Fibroblast of skin of left biceps (primary cell): Measurements from ENCODE around the gene FAM162B.
"Not testable (repeated sequence)": the region's sequence is repeated elsewhere in the genome, so short reads cannot be mapped to it uniquely, and the experiment has no call there.

ENCODE experiments used
- DNase-seq, 2 experiments: peaks; one replicate each; pipeline ENCODE4 v3.0.0-alpha.2; 2013; ENCODE audit warnings: low read depth in 2 of 2

Gene FAM162B

GRCh38 chr6:116764961-116765841 is at the start of gene FAM162B:
TSS of gene FAM162B (minus strand) at chr6:116765719. CDS start at chr6:116765576, 143 bp downstream.
- DNase-seq: no peak

- no peak for DNase-seq
Measured at GRCh38 chr6:116812051-116812650, 46.6 kb upstream of the FAM162B start.

DNA sequence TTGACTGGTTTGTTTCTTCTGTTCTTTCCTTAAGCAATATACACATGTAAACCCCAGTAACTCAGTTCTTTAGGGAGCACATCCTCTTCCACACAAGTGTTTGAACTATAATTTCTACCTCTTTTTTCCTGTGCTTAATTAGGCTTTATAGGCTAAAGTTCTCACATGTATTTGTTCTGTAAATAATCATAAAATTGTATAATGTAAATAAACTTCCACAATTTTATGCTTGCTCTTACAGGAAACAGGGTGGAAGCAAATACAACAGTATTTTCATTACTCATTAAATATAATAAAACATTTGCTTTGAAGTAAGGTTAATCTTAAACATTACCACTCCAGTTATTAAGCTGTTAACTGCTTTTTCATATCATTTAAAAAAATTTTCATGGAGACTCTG is 36.5 kb upstream of the FAM162B start:
- no peak for DNase-seq

DNA sequence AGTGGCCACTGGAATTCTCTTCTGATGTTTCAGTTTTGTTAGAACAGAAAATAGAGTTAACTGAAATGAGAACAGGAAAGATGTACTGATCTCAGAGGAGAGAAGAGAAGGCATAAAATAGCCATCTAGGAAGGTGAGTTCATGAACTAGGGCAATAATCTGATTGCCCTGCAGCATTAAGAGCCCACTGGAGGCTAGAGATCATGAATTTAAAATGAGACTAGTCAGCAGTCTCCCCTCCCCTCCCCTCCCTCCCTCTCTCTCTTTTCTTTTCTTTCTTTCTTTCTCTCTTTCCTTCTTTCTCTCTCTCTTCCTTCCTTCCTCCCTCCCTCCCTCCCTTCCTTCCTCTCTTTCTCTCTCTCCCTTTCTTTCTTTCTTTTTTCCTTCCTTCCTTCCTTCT is 34.4 kb upstream of the FAM162B start:
- DNase-seq: no peak

DNA sequence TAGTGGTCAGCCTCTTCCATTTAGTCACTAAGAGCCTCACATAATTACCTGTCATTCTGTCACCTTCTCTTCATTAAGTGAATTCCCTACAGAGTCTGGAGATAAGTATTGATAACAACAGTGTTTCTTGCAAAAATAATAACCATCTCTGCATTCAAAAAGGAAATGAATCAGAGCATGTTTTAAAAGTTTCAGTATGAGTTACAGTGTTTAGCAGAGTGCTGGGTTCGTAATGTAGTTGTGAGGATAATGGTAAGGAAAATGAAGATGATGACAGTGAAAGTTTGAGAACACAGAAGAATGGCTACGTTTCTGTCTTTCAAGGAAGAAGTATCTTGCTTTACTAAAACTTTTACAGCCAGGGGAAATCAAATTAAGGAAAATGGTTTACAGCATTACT is 32.1 kb upstream of the FAM162B start:
- no peak for DNase-seq

GRCh38 chr6:116793224-116793623 is 27.7 kb upstream of the FAM162B start:
- no peak for DNase-seq

DNA sequence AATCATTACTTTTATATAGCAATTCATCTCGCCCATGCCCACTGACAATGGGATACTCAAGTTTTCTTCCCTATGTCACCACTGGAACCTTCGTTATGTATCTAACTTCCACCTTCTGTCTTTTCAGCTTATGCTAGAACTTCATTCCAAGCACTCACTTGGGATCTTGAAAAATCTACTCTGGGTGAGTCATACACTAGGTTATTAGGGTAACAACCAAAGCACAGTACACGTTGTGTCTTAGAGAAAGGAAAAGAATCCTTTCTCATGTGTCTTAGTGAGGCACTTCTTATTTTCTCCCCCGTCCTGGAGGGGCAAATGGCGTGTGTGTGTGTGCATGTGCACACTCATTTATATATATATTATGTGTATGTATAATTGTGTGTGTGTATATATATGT is 18.3 kb upstream of the FAM162B start:
- DNase-seq: no peak

- DNase-seq: no peak
Measured at GRCh38 chr6:116779573-116780164, 14.2 kb upstream of the FAM162B start.

DNA sequence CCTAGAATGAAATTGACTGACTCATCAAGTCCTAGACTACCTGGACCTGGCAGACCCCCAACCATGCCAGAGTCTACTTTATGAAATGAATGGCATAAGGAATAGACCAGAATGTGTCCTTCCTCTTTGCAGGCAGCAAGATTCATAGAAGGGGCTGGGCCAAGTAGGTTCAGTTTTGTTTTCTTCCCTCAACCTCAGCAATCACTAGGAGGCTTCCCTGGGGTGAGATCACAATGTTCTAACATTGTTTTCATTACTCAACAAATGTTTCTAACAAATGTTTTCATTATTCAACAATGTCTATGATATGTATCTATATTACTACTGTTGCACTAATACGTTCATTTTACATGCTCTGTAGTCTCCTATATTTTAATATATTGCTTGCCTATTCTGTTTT is 8.4 kb upstream of the FAM162B start:
- DNase-seq: no peak

DNA sequence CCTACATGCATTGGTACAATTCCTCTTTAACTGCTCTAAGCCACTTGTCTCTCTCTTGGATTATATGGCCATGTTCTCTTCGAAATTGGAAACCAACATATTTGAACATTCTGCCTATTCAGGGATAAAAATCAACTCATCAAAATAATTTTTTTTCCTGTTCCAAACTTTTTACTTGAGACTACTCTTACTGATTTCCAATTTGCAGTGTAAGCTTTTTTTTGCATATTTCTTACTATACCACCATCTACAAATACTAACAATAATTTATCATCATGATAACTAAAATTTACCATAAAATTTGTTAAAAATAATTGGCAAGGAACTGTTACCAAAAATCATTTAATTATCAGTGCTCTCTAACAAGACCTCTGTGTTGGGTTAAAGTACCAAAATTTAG is 6.9 kb upstream of the FAM162B start:
- DNase-seq: no peak

DNA sequence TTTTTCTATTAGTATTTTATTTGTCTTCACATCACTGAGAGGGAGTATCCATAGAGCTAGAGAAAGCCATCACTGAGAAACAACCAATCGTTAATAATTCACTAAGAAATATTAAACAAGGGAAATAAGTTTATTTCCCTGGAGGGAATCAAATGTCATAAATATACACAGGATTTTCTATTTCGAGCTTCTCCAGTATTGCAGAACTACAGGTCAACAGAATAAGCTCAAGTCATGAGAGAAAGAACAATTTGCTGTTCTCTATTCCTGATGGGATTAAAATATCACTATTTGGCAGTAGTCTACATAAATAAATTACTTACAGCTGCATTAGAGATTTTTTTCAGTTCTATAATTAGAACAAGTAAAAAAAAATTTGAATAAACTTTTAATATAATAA is 2.2 kb upstream of the FAM162B start:
- DNase-seq: no peak

GRCh38 chr6:116766506-116767176 is 1.1 kb upstream of the FAM162B start:
- no peak for DNase-seq

DNA sequence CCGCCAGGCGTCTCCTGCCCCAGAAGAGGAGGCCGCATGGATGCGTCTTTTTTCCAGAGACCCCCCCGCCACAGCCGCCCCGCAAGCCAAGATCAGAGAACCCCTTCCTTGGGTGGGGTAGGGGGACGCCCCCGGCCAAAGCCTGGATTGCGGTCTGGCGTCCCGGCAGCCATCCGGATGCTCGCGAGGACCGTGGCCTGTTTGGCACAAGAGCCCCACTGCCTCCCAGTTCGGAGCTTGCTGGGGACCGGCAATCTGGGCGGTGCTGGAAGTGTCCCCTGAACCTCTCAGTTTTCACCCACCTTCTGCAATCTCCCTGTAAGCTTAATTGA is 924 bp downstream of the FAM162B start:
- DNase-seq: no peak

DNA sequence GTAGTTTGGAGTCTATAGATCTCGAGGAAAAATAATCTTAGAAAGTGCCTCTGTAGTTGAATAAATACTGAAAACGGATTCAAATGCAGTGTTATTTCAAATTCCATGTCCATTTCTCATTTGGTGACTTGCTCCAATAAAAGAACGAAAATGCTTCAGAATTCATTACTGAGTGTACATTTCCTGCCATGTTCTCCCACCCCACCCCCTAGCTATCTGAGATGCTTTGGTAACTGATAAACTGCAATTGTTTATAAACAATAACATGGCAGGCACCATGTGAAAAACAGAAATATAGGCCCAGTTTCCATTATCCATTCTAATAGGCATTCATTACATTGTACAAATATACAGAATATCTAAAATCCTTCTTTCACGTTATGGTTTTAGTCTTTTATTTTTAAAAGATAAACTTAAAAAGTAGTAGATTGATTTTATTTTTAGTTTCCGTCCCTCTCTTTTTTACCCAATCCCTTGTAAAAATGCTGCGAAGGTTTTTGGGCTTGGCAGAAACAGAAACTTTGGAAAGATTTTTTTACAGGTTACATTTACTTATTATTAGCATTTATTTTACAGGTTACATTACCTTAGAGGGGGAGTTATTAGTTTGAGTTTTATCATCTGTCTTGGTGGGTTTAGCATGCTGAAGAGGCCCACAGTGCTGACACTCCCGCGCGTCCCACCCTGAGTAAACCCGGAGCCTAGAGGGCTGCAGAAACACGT is 1.5 kb downstream of the FAM162B start:
- no peak for DNase-seq

DNA sequence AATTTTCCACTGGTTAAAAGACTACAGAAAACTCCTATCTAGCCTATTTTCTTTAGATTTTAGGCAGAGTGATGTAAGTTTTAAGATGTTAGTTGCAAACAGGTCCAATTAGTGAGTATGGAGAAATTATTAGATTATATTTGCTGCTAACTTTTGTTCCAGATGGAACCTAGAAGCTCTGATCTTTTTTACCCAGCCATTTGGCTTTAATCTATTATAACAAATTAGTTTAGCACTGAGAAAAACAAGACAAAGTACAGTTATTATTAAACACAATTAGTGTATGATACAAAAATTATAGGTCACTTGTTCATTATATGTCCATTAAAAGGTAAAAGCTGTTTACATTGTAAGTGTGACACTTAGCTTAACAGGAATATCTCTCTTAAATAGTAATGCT is 2.5 kb downstream of the FAM162B start:
- DNase-seq: no peak

DNA sequence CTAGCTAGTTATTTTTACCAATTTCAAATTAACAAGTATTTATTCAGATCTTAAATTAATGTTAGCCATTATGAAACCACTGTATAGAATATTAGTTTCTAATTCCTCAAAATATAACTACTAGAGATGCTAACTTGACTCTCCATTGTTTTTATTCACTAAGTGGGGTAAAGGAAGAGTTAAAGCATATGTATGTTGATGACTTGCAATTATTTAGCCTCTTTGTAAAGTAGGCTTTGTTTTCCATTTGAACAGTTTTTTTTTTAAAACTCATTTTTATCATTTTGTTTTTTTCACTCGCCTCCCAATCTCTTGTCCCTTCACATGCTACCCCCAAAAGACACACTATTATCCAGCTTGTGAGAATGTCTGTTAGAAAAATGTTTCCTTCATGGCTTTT is 3.3 kb downstream of the FAM162B start:
- no peak for DNase-seq

DNA sequence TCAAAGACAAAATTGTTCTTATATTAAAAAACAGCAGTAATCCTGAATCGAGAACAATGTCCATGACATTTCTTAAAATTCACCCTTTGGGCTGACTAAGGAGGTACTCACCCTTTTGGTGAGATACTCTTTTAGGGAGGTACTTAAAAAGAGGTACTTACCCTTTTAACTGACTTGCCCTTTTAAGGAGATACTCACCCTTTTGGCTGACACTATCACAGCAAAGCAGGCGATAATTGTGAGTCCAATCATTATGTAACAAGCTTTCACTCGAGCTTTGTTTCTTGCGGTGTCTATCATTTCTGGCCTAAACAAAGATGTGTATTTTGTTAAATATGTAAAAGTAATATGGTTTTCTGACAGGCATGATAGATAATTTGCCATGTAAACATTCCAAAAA is 3.7 kb downstream of the FAM162B start:
- no peak for DNase-seq

GRCh38 chr6:116745176-116745575 is 20.3 kb downstream of the FAM162B start:
- DNase-seq: no peak

DNA sequence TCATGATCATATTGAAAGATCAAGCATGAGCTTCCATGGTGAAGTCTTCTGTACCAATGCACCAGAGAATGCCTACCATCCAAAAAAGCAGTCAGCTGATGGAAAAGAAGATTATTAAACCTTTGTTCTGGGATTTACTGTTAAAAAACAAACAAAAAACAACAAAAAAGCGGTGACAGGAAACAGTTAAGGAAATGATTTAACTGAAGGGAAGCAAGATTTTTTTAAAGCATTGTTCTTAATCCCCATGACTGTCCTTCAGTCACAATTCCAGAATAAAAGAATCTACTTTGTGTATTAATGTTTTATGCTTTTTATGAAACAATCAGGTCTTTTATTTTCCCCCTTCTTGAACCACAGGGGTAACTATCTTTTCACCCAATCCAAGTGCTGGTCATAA is 23.9 kb downstream of the FAM162B start:
- DNase-seq: no peak

DNA sequence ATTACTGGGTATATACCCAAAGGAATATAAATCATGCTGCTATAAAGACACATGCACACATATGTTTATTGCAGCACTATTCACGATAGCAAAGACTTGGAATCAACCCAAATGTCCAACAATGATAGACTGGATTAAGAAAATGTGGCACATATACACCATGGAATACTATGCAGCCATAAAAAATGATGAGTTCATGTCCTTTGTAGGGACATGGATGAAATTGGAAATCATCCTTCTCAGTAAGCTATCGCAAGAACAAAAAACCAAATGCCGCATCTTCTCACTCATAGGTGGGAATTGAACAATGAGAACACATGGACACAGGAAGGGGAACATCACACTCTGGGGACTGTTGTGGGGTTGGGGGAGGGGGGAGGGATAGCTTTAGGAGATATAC is 25.0 kb downstream of the FAM162B start:
- not testable (repeated sequence) for DNase-seq

DNA sequence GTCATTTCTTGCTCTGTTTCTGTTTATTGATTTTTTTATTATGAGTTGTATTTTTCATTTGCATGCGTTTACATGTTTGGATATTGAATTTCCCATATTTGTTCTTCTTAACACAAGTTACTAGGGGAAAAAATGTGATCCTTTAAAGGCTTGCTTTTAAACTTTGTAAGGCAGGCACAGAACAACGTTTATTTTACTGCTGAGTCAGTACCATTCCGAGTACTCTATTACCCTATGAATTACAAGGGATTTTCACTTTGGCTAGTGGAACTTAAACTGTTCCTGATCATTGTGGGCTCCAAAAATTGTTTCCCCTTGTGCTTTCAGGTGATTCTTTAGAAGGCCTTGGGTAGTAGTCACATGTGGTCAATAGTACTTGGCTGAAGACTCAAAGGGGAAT is 28.5 kb downstream of the FAM162B start:
- no peak for DNase-seq

DNA sequence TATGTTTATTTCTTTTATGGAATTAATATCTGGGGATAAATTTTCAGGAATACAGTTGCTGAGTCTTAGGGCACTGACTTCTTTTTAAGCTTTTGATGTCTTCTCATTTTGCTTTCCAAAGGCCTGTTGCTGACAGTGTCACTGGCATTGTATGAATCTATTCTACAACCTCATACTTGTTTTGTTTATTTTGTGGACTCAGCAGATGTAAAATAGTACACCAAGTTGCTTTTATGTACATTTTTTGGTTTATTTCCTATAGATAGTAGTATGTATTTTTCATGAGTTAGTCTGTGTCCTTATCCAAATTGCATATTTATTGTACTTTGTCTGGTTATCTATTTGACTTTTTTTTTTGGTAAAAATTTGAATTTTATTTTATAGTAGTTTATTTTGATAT is 35.0 kb downstream of the FAM162B start:
- no peak for DNase-seq
